H9 (cell line): ENCODE measurements around the gene ATPAF2. TPM values are rescaled to one million over a fixed set of nuclear protein-coding genes. Genes with fewer than 3 reads are reported as not detected.

Experiments used
- DNase-seq: peaks from one replicate; pipeline ENCODE4 v3.0.0-alpha.2; 2017
- H2AFZ ChIP-seq: one replicate; pipeline ENCODE4 v1.6.1; 2013; ENCODE audit warnings: mild to moderate bottlenecking, low read length, control low read depth, moderate library complexity
- H2AK5ac ChIP-seq: 2 replicates; pipeline ENCODE4 v1.6.1; 2013; ENCODE audit warnings: low read length, control low read depth, mixed read lengths; ENCODE audit not compliant: insufficient read length
- H2BK120ac ChIP-seq: one replicate; pipeline ENCODE4 v1.6.1; 2013; ENCODE audit warnings: low read depth, mild to moderate bottlenecking, low read length, control low read depth, inconsistent platforms; ENCODE audit not compliant: poor library complexity, severe bottlenecking
- H2BK12ac ChIP-seq: 2 replicates; pipeline ENCODE4 v1.6.1; 2013; ENCODE audit warnings: low read length, control low read depth, mixed read lengths, low read depth; ENCODE audit not compliant: insufficient read length
- H2BK15ac ChIP-seq: 2 replicates; pipeline ENCODE4 v1.6.1; 2013; ENCODE audit warnings: low read depth, low read length, control low read depth
- H2BK20ac ChIP-seq: one replicate; pipeline ENCODE4 v1.6.1; 2013; ENCODE audit warnings: low read depth, mild to moderate bottlenecking, low read length, control low read depth, inconsistent platforms; ENCODE audit not compliant: poor library complexity, severe bottlenecking
- H2BK5ac ChIP-seq: 2 replicates; pipeline ENCODE4 v1.6.1; 2013; ENCODE audit warnings: low read length, control low read depth, mixed read lengths; ENCODE audit not compliant: insufficient read length
- H3K14ac ChIP-seq: 2 replicates; pipeline ENCODE4 v1.6.1; 2013; ENCODE audit warnings: low read length, control low read depth; ENCODE audit not compliant: insufficient read depth
- H3K18ac ChIP-seq: 2 replicates; pipeline ENCODE4 v1.6.1; 2013; ENCODE audit warnings: low read depth, mild to moderate bottlenecking, mixed read lengths, low read length, control low read depth; ENCODE audit not compliant: insufficient read length
- H3K23ac ChIP-seq: 2 replicates; pipeline ENCODE4 v1.6.1; 2013; ENCODE audit warnings: low read length, control low read depth, mixed read lengths, low read depth; ENCODE audit not compliant: insufficient read length
- H3K23me2 ChIP-seq: 2 replicates; pipeline ENCODE4 v1.6.1; 2013; ENCODE audit warnings: low read depth, mild to moderate bottlenecking, mixed read lengths, low read length, control low read depth; ENCODE audit not compliant: insufficient read length, poor library complexity, severe bottlenecking
- H3K27ac ChIP-seq: 2 replicates; pipeline ENCODE4 v1.5.1; 2013; ENCODE audit warnings: low read length, control low read depth, mixed read lengths, low read depth; ENCODE audit not compliant: insufficient read length
- H3K27me3 ChIP-seq: 2 replicates; pipeline ENCODE4 v1.6.1; 2013; ENCODE audit warnings: low read length, control low read depth, inconsistent platforms; ENCODE audit not compliant: insufficient read depth
- H3K4ac ChIP-seq: 2 replicates; pipeline ENCODE4 v1.6.1; 2013; ENCODE audit warnings: low read depth, mild to moderate bottlenecking, control low read depth, inconsistent platforms, low read length, moderate library complexity
- H3K4me1 ChIP-seq: 2 replicates; pipeline ENCODE4 v1.6.1; 2013; ENCODE audit warnings: low read length, control low read depth, inconsistent platforms; ENCODE audit not compliant: insufficient read depth
- H3K4me2 ChIP-seq: 2 replicates; pipeline ENCODE4 v1.6.1; 2013; ENCODE audit warnings: low read length, control low read depth, mixed read lengths; ENCODE audit not compliant: insufficient read length, insufficient read depth
- H3K56ac ChIP-seq: 2 replicates; pipeline ENCODE4 v1.6.1; 2013; ENCODE audit warnings: low read depth, mild to moderate bottlenecking, mixed read lengths, low read length, control low read depth; ENCODE audit not compliant: insufficient read length
- H3K79me1 ChIP-seq: 2 replicates; pipeline ENCODE4 v1.6.1; 2013; ENCODE audit warnings: low read depth, mild to moderate bottlenecking, moderate library complexity, low read length, control low read depth, inconsistent platforms; ENCODE audit not compliant: insufficient read depth, poor library complexity, severe bottlenecking
- H3K79me2 ChIP-seq: 2 replicates; pipeline ENCODE4 v1.6.1; 2013; ENCODE audit warnings: low read length, control low read depth, inconsistent platforms; ENCODE audit not compliant: insufficient read depth
- H3K9ac ChIP-seq: 2 replicates; pipeline ENCODE4 v1.6.1; 2013; ENCODE audit warnings: low read length, control low read depth, mixed read lengths; ENCODE audit not compliant: insufficient read length; ENCODE audit errors: extremely low read depth
- H3K9me3 ChIP-seq: one replicate; pipeline ENCODE4 v1.6.1; 2013; ENCODE audit warnings: low read depth, low read length, inconsistent platforms; ENCODE audit not compliant: control insufficient read depth
- H3T11ph ChIP-seq: one replicate; pipeline ENCODE4 v1.6.1; 2013; ENCODE audit warnings: mild to moderate bottlenecking, low read length, control low read depth, inconsistent platforms
- H4K20me1 ChIP-seq: one replicate; pipeline ENCODE4 v1.6.1; 2013; ENCODE audit not compliant: control insufficient read depth, insufficient read length, insufficient read depth
- H4K5ac ChIP-seq: 2 replicates; pipeline ENCODE4 v1.6.1; 2013; ENCODE audit warnings: low read depth, mild to moderate bottlenecking, mixed read lengths, low read length, control low read depth; ENCODE audit not compliant: insufficient read length
- H4K8ac ChIP-seq: replicated peaks from 2 replicates; pipeline ENCODE4 v1.6.1; 2013; ENCODE audit warnings: low read length, control low read depth, mixed read lengths, low read depth; ENCODE audit not compliant: insufficient read length
- H4K91ac ChIP-seq: 2 replicates; pipeline ENCODE4 v1.6.1; 2013; ENCODE audit warnings: low read depth, mild to moderate bottlenecking, moderate library complexity, mixed read lengths, low read length, control low read depth; ENCODE audit not compliant: insufficient read length
- H3K27ac Mint-ChIP-seq, 3 experiments: 2 replicates in 2 of 3; 3 replicates in 1 of 3; pipeline ENCODE4 v1.8.0; 2020 to 2021; ENCODE audit warnings: mixed read lengths in 3 of 3, mild to moderate bottlenecking in 1 of 3, moderate library complexity in 1 of 3
- H3K27me3 Mint-ChIP-seq: 2 replicates; pipeline ENCODE4 v1.8.0; 2021; ENCODE audit warnings: low read depth, mild to moderate bottlenecking, moderate library complexity, mixed read lengths
- H3K36me3 Mint-ChIP-seq, 3 experiments: 2 replicates in 2 of 3; 3 replicates in 1 of 3; pipeline ENCODE4 v1.8.0; 2020 to 2021; ENCODE audit warnings: low read depth in 3 of 3, mixed read lengths in 3 of 3; ENCODE audit not compliant: insufficient read depth in 1 of 3
- H3K4me1 Mint-ChIP-seq, 2 experiments: 2 replicates each; pipeline ENCODE4 v1.8.0; 2020; ENCODE audit warnings: mixed read lengths in 2 of 2
- H3K4me3 Mint-ChIP-seq, 2 experiments: 2 replicates in 1 of 2; 3 replicates in 1 of 2; pipeline ENCODE4 v1.8.0; 2020 to 2021; ENCODE audit warnings: mild to moderate bottlenecking in 2 of 2, mixed read lengths in 2 of 2, moderate library complexity in 1 of 2
- H3K9me3 Mint-ChIP-seq, 2 experiments: 2 replicates in 1 of 2; 3 replicates in 1 of 2; pipeline ENCODE4 v1.8.0; 2020; ENCODE audit warnings: mild to moderate bottlenecking in 2 of 2, mixed read lengths in 2 of 2, moderate library complexity in 1 of 2
- CTCF ChIP-seq: fragments of 200-600 bp; sonication (generic); conservative IDR thresholded peaks from 3 replicates; pipeline ENCODE4 v1.8.0; 2021; ENCODE audit warnings: antibody characterized with exemption, mild to moderate bottlenecking
- whole genome bisulfite sequencing: extraction: QIAGEN DNeasy Blood & Tissue Kit; methylation state at CpG from one replicate; pipeline ENCODE4 v1.1.7; 2013; ENCODE audit warnings: missing lambda C conversion rate, low lambda C conversion rate, mixed read lengths; ENCODE audit not compliant: insufficient read length; ENCODE audit errors: extremely low coverage; 5-methylcytosine and 5-hydroxymethylcytosine counted together
- total RNA-seq: library from RNA; stranded (reverse); gene quantifications from 2 replicates; pipeline ENCODE4 v1.2.1, GENCODE V29; 2021

Gene ATPAF2
- total RNA-seq, 1 experiment from 2014 or later = 21.4 TPM

- H3K4me1 ChIP-seq = no peaks in the 10 kb centered on the region
- no peak for TF ChIP-seq CTCF
- no peak overlapping the region for H3K4ac ChIP-seq
- no peak overlapping the region for H3K9ac ChIP-seq
- WGBS = no CpG with 5 or more reads among the region's 7 CpGs
- H2BK120ac ChIP-seq = no peak overlapping the region
- H3T11ph ChIP-seq = no peak overlapping the region
- H4K20me1 ChIP-seq = no peaks in the 10 kb centered on the region
- no peak overlapping the region for H4K91ac ChIP-seq
- no peak overlapping the region for H3K23ac ChIP-seq
- H3K4me1 Mint-ChIP-seq = no peaks in the 10 kb centered on the region
- H2BK12ac ChIP-seq = no peak overlapping the region
- no peak overlapping the region for H3K4me3 Mint-ChIP-seq
- H3K18ac ChIP-seq = no peak overlapping the region
- H3K27me3 ChIP-seq = no peaks in the 10 kb centered on the region
- H2AFZ ChIP-seq = no peak overlapping the region
- H3K27ac ChIP-seq = no peak overlapping the region
- no peak overlapping the region for H3K56ac ChIP-seq
- no peak overlapping the region for H3K4me2 ChIP-seq
- no peak overlapping the region for H2BK20ac ChIP-seq
- no peak overlapping the region for H3K27ac Mint-ChIP-seq
- H3K27me3 Mint-ChIP-seq = peaks cover 3% of the 10 kb centered on the region
- H3K9me3 ChIP-seq = no peaks in the 10 kb centered on the region
- H4K8ac ChIP-seq = no peak overlapping the region
- H3K14ac ChIP-seq = no peak overlapping the region
- no peak for DNase-seq
- H4K5ac ChIP-seq = no peak overlapping the region
- H2AK5ac ChIP-seq = no peak overlapping the region
- H3K79me1 ChIP-seq = no peaks in the 10 kb centered on the region
- H2BK5ac ChIP-seq = no peak overlapping the region
- H3K36me3 Mint-ChIP-seq = no peaks in the 10 kb centered on the region
- no peaks in the 10 kb centered on the region for H3K9me3 Mint-ChIP-seq
- H2BK15ac ChIP-seq = no peak overlapping the region
- H3K23me2 ChIP-seq = peaks cover 3% of the 10 kb centered on the region
- no peaks in the 10 kb centered on the region for H3K79me2 ChIP-seq
Observed at GRCh38 chr17:17988427-17988945, 50.5 kb downstream of the ATPAF2 start.
